ENCODE data around the gene BTNL9. TPM values are rescaled to one million over a fixed set of nuclear protein-coding genes. Genes with fewer than 3 reads are reported as not detected.

BTNL9 gene
- polyA plus RNA-seq, 1 experiment: not detected

DNA sequence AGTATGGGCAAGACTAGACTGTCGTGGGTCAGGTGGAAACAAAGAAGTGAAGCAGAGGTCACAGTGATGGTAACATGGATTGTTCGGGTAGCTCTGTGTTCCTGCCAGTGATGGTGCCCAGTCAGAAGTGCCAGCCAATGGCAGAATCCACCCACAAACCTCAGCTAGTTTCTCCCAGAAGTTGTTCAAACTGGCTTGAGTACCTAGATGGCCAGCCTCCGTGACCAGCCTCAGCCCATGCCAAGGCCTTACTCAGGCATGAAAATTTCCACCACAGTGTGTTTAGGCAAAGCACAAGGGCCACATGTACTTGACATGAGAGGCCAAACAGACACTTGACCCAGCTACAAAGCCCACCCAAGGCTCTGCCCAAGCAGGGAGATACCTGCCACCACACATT is 19.4 kb upstream of the BTNL9 start:
- H3K9me3 ChIP-seq (ENCODE audit: control insufficient read depth, insufficient read depth, low read length): peaks cover 25% of the 10 kb centered on the region
- ChIA-PET CTCF (no interaction called here), POLR2A (no interaction called here)
- DNase-seq (ENCODE audit: low read depth, low spot score): no peak
- no peak overlapping the region for H3K4me3 ChIP-seq (ENCODE audit: low read depth, low read length)
- no peaks in the 10 kb centered on the region for H3K27me3 ChIP-seq (ENCODE audit: control insufficient read depth, insufficient read depth, low read length)
- TF ChIP-seq, protein P1, sequence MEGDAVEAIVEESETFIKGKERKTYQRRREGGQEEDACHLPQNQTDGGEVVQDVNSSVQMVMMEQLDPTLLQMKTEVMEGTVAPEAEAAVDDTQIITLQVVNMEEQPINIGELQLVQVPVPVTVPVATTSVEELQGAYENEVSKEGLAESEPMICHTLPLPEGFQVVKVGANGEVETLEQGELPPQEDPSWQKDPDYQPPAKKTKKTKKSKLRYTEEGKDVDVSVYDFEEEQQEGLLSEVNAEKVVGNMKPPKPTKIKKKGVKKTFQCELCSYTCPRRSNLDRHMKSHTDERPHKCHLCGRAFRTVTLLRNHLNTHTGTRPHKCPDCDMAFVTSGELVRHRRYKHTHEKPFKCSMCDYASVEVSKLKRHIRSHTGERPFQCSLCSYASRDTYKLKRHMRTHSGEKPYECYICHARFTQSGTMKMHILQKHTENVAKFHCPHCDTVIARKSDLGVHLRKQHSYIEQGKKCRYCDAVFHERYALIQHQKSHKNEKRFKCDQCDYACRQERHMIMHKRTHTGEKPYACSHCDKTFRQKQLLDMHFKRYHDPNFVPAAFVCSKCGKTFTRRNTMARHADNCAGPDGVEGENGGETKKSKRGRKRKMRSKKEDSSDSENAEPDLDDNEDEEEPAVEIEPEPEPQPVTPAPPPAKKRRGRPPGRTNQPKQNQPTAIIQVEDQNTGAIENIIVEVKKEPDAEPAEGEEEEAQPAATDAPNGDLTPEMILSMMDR (IDR thresholded peaks at IDR 0.05; ENCODE audit: low read depth, low read length): no peak
- H3K27ac ChIP-seq (ENCODE audit: low read depth, low read length): no peak overlapping the region

DNA sequence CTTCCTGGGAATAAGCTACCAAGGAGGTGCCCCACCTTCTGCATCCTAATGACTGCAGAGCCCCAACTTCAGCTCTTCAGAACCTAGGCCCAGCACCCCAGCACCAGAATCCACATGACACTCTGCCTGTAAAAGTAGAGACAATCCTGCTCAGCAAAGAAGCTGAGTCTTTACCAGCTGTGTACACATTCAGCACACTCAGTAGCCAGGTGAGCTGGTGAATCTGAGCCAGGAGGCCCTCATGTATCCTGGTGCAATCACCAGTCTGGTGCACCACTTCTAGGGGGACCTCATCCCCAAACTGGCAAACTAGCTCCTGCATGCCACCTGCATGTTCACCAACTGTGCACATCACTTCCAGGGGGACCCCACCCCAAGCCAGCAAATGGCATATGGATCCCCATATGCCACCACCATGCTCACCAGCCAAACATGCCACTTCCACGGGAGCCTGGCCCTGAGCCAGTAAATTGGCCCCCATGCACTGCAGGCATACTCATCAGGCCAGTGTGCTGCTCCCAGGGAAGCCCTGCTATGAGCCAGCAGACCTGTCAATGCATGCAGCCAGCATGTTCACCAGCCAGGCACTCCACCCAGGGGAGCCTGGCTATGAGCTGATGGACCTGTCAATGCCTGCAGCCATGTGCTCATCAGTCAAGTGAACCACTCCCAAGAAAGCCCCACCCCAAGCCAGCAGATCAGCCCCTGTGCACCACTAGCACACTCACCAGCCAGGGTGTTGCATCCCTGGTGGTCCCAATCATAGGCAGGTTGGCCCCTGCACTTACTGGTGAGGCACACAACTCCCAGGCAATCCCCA is 15.6 kb upstream of the BTNL9 start:
- DNase-seq (ENCODE audit: low read depth, low spot score): no peak
- ChIA-PET CTCF (no interaction called here), POLR2A (no interaction called here)
- no peak overlapping the region for H3K27ac ChIP-seq (ENCODE audit: low read depth, low read length)
- peaks cover 34% of the 10 kb centered on the region for H3K9me3 ChIP-seq (ENCODE audit: control insufficient read depth, insufficient read depth, low read length)
- TF ChIP-seq, protein P1 (IDR thresholded peaks at IDR 0.05; ENCODE audit: low read depth, low read length): no peak
- H3K4me3 ChIP-seq (ENCODE audit: low read depth, low read length): no peak overlapping the region
- no peaks in the 10 kb centered on the region for H3K27me3 ChIP-seq (ENCODE audit: control insufficient read depth, insufficient read depth, low read length)

- no peak overlapping the region for H3K27ac ChIP-seq (ENCODE audit: low read depth, low read length)
- H3K4me3 ChIP-seq (ENCODE audit: low read depth, low read length): no peak overlapping the region
- no peaks in the 10 kb centered on the region for H3K27me3 ChIP-seq (ENCODE audit: control insufficient read depth, insufficient read depth, low read length)
- H3K9me3 ChIP-seq (ENCODE audit: control insufficient read depth, insufficient read depth, low read length): peaks cover 31% of the 10 kb centered on the region
- TF ChIP-seq, protein P1 (IDR thresholded peaks at IDR 0.05; ENCODE audit: low read depth, low read length): no peak
- ChIA-PET CTCF (no interaction called here), POLR2A (no interaction called here)
- no peak for DNase-seq (ENCODE audit: low read depth, low spot score)
Observed at GRCh38 chr5:181027452-181028031, 12.5 kb upstream of the BTNL9 start.

DNA sequence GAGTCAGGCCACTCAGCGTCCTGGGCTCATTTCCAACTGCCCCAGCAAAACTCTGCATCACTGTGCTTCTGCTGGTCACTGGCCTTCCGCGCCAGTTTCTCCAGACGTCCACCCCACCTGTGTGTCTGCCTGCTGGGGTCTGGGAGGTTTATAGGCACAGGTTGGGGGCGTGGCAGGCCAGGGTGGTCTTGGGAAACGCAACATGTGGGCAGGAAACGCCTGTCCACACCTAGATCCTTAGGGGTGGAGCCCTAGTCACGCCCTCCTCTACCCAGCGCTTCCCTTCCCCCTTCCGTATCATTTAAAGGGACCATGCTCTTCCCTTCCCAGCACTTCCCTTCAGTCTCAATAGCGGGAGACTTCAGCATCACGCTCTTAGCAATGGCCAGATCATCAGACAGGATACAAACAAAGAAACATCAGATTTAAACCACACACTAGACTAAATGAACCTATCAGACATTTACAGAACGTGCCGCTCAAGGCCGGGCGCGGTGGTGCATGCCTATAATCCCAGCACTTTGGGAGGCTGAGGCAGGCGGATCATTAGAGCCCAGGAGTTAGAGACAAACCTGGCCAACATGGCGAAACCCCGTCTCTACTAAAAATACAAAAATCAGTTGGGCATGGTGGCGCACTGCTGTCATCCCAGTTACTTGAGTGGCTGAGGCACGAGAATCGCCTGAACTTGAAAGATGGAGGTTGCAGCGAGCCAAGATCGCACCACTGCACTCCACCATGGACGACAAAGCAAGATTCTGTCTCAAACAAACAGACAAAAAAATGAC is 11.8 kb upstream of the BTNL9 start:
- Histone ChIP-seq H3K4me3 (ENCODE audit: low read depth, low read length) (no peak overlapping the region), H3K9me3 (ENCODE audit: control insufficient read depth, insufficient read depth, low read length) (peaks cover 31% of the 10 kb centered on the region), H3K27me3 (ENCODE audit: control insufficient read depth, insufficient read depth, low read length) (no peaks in the 10 kb centered on the region), H3K27ac (ENCODE audit: low read depth, low read length) (no peak overlapping the region)
- ChIA-PET CTCF (no interaction called here), POLR2A (no interaction called here)
- TF ChIP-seq, protein P1 (IDR thresholded peaks at IDR 0.05; ENCODE audit: low read depth, low read length): no peak
- no peak for DNase-seq (ENCODE audit: low read depth, low spot score)

- POLR2A ChIA-PET: no interaction called here
- DNase-seq (ENCODE audit: low read depth, low spot score): no peak
- CTCF ChIA-PET: no interaction called here
- Histone ChIP-seq H3K9me3 (ENCODE audit: control insufficient read depth, insufficient read depth, low read length) (peaks cover 19% of the 10 kb centered on the region), H3K27ac (ENCODE audit: low read depth, low read length) (no peak overlapping the region), H3K4me3 (ENCODE audit: low read depth, low read length) (no peak overlapping the region), H3K27me3 (ENCODE audit: control insufficient read depth, insufficient read depth, low read length) (no peaks in the 10 kb centered on the region)
- TF ChIP-seq, protein P1 (IDR thresholded peaks at IDR 0.05; ENCODE audit: low read depth, low read length): no peak
Observed at GRCh38 chr5:181031716-181032115, 8.3 kb upstream of the BTNL9 start.
